C1 segment of cervical spinal cord (tissue), 14 donors: Measurements from ENCODE around the gene POTEM.
"Not testable (repeated sequence)": the region's sequence is repeated elsewhere in the genome, so short reads cannot be mapped to it uniquely, and the experiment has no call there.

Source experiments
- DNase-seq, 14 donors: peaks; one replicate each; lab custom pipeline; 2025; lab: John Stamatoyannopoulos, UW

Gene POTEM

DNA sequence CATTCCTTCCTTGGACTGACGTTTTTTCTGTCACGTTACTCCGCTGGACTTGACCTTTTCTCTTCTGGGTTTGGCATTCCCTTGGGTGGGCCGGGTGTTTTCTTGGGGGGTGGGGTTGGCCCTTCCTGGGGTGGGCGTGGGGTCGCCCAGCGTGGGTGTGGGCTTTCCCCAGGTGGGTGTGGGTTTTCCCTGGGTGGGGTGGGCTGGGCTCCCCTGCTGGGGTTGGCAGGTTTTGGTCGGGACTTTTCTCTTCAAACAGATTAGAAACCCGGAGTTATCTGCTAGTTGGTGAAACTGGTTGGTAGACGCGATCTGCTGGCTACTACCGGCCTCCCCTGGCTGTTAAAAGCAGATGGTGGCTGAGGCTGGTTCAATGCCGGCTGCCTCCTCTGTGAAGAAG lies at the start of gene POTEM:
Gene POTEM (plus strand): TSS at position 301 of the 400 bp plus-strand sequence. CDS start 52 bp downstream, at position 353.
- DNase-seq, result not testable (repeated sequence)

DNA sequence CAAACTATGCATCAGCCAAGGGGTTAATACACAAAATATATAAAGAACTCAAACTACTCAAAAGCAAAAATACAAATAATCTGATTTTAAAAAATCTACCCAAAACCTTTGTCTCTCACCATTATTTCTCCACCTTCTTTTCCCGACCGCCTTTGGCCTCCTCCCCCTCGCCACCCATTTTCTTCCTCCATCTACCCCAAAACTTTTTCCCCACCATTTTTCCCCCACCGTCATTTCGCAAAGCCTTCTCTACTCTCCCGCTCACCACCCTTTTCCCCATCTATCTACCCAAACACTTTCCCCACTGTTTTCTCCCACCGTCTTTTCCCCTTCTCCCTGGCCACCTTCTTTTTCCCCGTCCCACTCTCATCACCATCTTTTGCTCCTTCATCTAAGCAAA lies 48.9 kb upstream of the POTEM start:
- DNase-seq, result not testable (repeated sequence)

DNA sequence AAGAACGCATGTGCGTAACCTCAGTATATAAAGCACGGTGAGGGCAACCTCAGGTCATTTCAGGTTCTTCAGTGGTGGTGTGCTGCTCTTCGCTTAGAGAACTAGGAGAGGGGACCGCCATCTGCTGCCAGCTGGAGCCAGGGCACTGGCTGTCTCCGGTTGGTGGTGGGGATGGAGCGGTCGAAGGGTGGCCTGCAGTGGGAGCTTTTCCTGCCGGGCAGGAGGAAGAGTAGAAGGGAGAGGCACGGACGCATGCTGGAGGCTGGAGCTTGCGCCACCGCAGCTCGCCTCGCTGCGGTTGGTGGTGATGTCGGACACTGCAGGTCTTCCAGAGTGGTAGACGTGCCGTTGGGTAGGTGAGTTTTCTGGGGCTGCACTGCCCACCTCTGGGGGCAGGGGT lies 47.2 kb upstream of the POTEM start:
- DNase-seq, result not testable (repeated sequence)

DNA sequence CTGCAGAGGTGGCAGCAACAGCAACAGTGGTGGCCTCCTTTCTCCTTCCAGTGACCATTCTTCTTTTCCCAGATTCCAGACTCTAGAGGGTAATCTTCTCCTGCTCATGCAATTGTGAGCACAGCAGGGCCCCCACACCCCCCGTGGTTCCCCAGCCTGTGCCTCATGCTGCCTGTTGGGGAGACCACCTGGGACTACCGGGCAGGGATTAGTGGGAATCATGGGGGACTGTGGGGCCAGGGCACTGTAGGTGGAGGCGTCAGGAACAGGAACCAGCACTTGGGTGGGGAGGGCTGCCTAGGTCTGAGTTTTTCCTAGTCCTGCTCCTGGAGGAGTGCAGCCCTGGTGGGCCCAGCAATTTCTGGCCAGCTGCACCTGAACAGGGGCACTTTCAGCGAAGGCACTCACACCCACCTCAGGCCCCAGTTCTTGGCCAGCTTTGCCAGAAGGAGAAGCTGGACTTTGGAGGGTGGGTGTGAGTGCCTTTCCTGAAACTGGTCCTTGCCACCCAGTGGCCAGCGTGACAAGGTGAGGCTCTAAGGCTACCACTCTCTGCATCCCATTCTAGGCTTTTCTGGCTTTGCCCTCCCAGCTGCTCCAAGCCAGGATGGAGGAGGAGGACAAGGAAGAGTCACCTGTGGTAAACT lies 46.1 kb upstream of the POTEM start:
- not testable (repeated sequence) for DNase-seq

DNA sequence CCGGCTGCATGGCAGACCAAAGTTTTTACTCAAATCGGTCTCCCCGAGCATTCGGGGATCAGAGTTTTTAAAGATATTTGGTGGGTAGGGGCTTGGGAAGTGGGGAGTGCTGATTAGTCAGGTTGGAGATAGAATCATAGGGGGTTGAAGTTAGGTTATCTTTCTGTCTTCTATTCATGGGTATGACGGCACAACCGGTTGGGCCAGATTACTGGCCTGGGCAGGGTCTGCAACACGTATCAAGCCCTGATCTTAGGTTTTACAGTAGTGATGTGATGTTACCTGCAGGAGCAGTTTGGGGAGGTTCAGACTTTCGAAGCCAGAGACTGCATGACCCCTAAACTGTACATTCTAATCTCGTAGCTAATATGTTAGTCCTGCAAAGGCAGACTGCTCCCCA lies 30.4 kb upstream of the POTEM start:
- DNase-seq, result not testable (repeated sequence)

DNA sequence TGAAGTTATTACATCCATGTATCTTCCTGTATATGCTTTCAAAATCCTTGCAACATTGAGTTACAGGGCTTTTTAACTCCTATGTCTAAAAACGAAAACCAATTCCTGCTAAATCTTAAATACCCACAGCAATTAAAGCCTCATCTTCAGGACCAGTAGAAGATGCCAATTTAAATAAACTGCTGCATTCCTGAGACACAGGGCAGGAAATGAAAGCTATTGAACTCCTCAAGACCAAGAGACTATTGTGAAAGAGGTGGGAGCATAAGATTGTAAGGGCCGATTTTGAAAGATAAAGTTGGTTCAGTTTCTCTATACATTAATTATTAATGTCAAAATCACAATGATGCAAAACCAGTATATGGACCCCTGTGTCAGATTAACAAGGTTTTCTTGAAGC lies 28.5 kb upstream of the POTEM start:
- DNase-seq, result not testable (repeated sequence)

DNA sequence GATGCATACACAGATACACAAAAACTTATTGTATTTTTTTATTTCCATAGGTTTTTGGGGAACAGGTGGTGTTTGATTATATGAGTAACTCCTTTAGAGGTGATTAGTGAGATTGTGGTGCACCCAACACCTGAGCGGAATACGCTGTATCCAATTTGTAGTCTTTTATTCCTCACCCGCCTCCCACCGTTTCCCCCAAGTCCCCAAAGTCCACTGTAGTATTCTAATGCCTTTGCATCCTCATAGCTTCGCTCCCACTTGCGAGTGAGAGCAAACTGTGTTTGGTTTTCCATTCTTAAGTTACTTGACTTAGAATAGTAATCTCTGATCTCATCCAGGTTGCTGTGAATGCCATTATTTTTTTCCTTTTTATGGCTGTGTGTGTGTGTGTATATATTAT lies 17.3 kb upstream of the POTEM start:
- not testable (repeated sequence) for DNase-seq

DNA sequence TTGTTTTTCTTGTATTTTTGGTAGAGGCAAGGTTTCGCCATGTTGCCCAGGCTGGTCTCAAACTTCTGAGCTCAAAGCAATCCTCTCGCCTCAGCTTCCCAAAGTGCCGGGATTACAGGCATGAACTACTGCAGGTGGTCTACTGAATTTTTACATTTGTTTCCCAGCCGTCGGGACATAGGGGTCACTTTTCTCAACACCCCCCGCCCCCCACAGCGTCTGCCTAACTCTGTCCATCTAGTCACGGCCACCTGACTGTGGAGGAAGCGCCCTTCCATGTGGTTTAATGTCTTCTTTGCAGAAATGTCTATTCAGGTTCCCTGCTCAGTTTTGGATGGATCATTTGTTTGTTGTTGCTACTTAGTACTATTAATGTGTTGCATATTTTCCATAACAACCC lies 14.1 kb upstream of the POTEM start:
- DNase-seq, result not testable (repeated sequence)

DNA sequence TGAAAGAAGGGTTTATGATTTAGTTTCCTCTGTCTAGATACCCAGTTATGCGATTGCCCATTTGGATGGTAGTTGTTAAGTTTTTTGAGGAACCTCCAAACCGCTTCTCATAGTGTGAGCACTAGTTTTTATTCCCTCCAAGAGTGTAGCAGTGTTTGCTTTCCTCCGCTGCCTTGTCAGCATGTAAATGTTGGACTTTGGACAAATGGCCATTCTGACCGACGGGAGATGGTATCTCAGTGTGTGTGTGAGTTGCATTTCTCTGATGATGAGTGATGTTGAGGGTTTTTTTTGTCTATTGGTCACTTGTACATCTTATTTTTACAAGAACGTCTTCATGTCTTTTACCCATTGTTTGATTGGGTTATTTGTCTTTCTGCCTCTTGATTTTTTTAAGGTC lies 11.4 kb upstream of the POTEM start:
- not testable (repeated sequence) for DNase-seq

DNA sequence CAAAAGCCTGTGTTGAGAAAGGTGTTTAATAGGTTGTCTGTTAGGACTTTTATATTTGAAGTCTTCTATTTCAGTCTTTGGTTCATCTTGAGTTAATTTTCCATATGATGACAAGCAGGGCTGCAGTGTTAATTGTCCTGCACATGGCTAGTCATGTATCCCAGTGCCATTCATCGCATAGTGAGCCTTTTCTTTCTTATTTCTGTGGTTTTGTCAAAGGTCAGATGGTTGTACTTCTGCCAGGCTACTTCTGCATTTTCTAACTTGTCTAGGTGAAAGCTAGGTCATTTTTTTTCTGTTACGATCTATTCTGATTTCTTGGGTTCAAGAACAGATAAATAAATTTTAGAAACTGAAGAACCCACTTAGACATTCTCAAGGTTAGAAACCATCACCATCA lies 5.7 kb upstream of the POTEM start:
- not testable (repeated sequence) for DNase-seq

DNA sequence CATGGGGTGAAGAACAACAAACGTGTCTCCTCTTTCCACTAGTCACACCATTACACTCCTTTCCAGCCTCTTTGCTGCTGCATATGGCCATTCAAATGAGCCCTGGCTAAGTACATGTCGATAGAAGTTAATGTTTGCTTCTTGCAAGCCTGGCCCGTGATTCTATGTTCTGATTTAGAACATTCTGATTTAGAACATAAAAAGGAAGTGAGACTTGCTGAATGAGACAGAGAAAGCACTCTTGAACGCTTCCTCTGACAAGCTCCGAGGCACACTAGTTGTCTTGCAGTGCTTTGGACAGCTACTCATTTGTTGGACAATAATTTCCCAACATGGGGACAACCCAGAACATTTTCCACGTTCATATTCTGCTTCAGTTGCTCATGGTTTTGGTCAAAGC lies 5.1 kb upstream of the POTEM start:
- DNase-seq, result not testable (repeated sequence)

DNA sequence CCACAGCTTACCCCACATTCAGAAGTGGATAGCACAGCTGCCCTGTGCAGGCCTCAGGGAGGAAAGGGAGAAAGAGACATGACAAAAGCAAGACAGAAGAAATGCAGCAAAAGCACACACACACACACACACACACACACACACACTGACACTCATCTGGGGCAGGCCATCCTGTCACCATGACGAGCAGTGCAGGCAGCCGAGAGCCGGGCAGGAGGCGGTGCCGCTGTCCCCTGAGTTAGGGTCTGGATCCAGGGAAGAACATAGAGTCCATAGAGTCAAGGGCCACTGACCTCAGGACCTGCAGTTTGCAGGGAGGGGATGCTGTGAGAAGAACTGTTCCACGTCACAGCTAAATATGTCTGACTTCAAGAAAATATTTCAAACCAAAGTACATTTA lies 4.0 kb upstream of the POTEM start:
- DNase-seq, result not testable (repeated sequence)

DNA sequence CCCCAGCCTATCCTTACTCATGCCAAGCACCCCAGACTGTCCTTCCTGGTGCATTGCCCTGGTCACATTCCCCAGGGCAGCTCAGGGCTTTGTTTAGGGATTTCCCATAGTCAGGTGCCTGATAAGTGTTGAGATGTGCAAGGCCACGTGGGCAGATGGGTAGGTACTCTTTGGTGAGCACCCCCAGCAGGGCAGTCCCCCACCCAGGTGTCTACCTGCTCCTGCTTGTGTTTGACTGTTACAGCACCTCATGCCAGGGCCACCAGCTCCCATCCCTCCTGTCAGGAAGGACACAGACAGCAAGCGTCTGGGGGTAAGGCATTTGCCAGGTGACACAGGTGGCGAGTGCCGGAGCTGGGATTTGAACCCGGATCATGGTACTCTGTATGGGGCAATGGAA lies 2.4 kb upstream of the POTEM start:
- DNase-seq, result not testable (repeated sequence)

DNA sequence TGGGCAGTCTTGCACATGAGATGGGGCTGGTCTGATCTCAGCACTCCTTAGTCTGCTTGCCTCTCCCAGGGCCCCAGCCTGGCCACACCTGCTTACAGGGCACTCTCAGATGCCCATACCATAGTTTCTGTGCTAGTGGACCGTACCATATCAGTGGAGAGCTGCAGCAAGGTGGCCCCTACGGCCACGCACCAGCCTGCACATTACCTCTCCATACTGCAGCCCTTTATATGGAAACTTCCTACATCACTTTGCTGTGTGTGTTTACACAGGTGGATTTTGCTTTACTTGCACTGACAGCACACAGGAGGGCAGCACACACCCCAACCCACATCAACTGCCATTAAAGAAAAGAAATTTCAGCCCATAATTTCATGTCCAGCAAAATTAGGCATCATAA lies 35.3 kb downstream of the POTEM start:
- DNase-seq, result not testable (repeated sequence)

DNA sequence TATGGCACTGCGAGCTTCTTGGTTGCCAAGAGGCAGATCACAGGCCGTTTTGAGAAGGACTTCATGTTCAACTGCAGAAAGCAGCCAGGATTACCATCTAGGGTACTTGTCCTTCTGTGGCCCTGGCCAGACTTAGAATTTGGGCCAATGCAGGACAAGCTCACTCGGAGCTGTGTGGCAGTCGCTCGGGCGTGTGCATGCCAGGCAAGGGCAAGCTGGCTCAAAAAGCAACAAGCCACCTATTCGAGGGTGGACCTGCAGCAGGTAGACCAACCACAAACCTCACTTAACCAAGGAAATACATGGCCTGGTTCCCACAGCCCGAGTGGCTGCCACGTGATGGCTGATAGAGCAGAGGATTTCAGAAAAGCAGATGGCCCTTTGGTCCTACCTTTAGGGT lies 39.3 kb downstream of the POTEM start:
- not testable (repeated sequence) for DNase-seq

DNA sequence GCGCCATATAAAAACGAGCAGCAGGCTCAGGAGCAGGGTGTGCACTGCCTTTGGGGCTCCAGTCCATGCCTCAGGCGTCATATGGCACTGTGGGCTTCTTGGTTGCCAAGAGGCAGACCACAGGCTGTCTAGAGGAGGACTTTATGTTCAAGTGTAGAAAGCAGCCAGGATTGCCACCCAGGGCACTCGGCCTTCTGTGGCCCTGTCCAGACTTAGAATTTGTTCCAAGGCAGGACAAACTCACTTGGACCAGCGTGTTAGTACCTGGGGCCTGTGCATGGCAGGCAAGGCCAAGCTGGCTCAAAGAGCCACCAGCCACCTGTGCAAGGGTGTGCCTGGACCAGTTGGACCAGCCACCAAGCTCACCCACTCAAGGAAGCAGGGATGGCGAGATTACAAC lies 40.4 kb downstream of the POTEM start:
- DNase-seq, result not testable (repeated sequence)

DNA sequence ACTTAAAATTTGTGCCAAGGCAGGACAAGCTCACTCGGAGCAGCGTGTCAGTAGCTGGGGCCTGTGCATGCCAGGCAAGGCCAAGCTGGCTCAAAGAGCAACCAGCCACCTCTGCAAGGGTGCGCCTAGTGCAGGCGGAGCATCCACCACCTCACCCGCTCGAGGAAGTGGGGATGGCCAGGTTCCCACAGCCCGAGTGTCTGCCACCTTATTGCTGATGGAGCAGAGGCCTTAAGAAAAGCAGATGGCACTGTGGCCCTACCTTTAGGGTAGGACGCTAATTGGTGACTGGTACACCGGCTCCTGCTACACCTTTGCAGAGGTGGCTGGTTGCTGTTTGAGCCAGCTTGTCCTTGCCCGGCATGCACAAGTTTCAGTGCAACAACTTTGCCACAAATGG lies 43.8 kb downstream of the POTEM start:
- DNase-seq, result not testable (repeated sequence)

DNA sequence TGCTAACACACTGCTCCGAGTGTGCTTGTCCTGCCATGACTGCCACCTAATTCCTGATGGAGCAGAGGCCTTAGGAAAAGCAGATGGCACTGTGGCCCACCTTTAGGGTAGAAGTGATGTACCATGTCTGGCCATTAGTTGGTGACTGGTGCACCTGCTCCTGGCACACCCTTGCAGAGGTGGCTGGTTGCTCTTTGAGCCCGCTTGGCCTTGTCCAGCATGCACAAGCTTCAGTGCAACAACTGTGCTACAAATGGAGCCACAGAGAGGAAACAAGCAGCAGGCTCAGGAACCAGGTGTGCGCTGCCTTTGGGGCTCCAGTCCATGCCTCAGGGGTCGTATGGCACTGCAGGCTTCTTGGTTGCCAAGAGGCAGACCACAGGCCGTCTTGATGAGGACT lies 44.5 kb downstream of the POTEM start:
- DNase-seq, result not testable (repeated sequence)

DNA sequence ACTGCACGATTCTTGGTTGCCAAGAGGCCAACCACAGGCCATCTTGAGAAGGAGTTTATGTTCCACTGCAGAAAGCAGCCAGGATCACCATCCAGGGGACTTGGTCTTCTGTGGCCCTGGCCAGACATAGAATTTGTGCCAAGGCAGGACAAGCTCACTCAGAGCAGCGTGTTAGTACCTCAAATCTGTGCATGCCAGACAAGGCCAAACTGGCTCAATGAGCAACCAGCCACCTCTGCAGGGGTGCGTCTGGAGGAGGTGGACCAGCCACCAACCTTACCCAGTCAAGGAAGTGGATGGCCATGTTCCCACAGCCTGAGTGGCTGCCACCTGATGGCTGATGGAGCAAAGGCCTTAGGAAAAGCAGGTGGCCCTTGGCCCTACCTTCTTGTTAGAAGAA lies 48.0 kb downstream of the POTEM start:
- DNase-seq, result not testable (repeated sequence)

DNA sequence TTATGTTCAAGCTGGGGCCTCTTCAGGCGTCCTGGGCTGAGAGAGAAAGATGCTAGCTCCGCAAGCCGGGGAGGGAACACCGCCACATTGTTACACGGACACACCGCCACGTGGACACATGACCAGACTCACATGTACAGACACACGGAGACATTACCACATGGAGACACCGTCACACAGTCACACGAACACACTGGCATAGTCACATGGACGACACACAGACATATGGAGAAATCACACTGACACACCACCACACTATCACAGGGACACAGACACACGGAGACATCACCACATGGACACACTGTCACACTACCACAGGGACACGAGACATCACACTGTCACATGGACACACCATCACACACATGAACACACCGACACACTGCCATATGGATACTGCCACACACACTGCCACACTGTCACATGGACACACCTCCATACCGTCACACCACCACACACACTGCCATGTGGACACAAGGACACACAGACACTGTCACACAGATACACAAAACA lies 57.9 kb downstream of the POTEM start:
- not testable (repeated sequence) for DNase-seq

DNA sequence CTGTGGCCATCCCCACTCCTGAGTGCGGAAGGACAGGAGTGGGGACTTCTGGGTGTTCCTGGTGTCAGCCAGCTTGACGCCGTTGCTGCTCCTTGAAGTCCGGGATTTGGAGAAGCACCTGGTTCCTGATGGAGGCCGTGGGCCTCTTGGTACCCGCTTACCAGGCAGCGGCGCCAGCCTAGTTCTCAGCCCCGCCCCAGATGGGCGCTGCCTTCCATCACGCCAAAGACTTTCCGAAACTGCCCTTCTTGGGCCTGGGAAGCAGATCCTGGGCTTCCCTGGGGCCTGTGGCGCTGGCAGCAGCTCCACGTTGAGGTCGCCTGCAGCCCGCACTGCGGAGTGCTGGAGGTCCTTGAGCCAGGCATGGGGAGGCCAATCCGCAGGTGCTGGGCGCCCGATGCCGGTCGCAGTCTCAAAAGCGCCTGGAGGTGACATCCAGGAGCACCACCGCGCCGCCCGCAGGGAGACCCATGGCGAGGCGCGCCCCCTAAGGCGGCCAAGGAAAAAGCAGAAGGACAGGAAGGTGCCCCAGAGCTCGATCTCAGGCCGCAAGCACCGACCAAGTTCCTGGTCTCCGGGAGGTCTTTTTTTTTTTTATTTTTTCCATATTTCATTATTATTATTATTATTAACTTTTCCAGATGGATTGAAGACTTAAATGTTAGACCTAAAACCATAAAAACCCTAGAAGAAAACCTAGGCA lies 59.6 kb downstream of the POTEM start:
- DNase-seq, result not testable (repeated sequence)

DNA sequence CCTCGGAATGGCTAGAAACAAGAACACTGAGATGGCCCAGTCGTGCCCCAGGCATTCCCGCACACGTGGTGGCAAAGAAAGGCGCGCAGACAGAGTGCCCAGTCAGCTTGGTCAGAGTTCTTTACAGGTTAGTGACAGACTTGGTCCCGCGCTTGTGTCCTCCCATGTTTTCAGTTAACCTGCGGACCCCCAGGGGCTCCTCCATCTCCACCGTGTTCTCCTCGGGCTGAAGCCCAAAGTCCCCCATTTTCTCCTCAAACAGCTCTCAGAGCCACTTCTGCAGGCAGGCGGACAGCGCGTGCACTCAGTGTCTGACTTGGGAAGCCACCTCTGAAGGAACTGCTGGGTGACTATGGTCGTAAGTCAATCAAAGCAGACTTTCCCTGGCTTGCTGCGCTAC lies 60.7 kb downstream of the POTEM start:
- not testable (repeated sequence) for DNase-seq

DNA sequence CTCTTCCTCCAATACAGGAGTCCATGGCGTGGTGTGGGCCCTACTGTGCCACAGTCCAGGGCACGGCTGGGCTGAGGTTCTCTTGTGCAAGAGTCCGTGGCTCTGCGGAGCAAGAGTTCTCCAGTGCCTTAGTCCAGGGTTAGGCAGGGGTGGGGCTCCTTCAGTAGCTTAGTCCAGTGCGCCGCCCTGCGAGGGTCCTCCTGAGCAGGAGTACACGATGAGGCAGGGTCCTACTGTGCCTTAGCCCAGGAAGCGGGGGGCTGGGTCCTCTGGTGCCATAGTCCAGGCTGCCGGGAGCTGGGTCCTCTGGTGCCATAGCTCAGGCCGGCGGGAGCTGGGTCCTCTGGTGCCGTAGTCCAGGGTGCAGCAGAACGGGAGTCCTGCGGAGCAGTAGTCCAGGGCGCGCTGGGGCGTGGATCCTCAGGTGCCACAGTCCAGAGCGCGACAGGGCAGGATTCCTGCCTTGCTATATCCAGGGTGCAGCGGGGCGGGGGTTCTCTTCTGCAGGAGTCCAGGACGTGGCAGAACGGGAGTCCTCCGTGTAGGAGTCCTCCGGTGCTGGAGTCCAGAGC lies 69.7 kb downstream of the POTEM start:
- not testable (repeated sequence) for DNase-seq
